Endometrial microvascular endothelial cells (primary cell): ENCODE data around the gene PHACTR2. TPM values are rescaled to one million over a fixed set of nuclear protein-coding genes. Genes with fewer than 3 reads are reported as not detected.

Experiments used
- in situ Hi-C: cut with HindIII; loops from 2 replicates; pipeline ENCODE4 v1.10.0; 2017; ENCODE audit warnings: low sequenced_read_pairs, low pct_unique_long_range_greater_than_20kb; ENCODE audit errors: inconsistent ontology term
- total RNA-seq: library from RNA; depleted of rRNA; stranded (reverse); fragments of >200 nt; gene quantifications from one replicate; pipeline ENCODE4 v1.2.3, GENCODE V29; 2015; ENCODE audit errors: inconsistent ontology term

PHACTR2 gene
- total RNA-seq, 1 donor from 2014 or later = 91.1 TPM

- in situ Hi-C loops = no loop called here
Measured at GRCh38 chr6:143752459-143752858, 74.7 kb downstream of the PHACTR2 start.

- in situ Hi-C loops = no loop called here
Measured at GRCh38 chr6:143753678-143754077, 75.9 kb downstream of the PHACTR2 start.

- in situ Hi-C loops = no loop called here
Measured at GRCh38 chr6:143754204-143754603, 76.4 kb downstream of the PHACTR2 start.

GRCh38 chr6:143755301-143755744 is 77.6 kb downstream of the PHACTR2 start:
- in situ Hi-C loops = loop anchor here (5.0 kb wide), 2 partner anchors 67 to 78 kb away; partner anchors contain the start of gene PHACTR2

- in situ Hi-C loops = loop anchor here (5.0 kb wide), 2 partner anchors 65 to 80 kb away; partner anchors contain the start of gene PHACTR2
Measured at GRCh38 chr6:143757346-143757832, 79.6 kb downstream of the PHACTR2 start.

- in situ Hi-C loops = loop anchor here (5.0 kb wide), 2 partner anchors 64 to 81 kb away; partner anchors contain the start of gene PHACTR2
Measured at GRCh38 chr6:143758551-143758950, 80.8 kb downstream of the PHACTR2 start.

GRCh38 chr6:143759666-143760065 is 81.9 kb downstream of the PHACTR2 start:
- in situ Hi-C loops = loop anchor here (5.0 kb wide), 2 partner anchors 63 to 82 kb away; partner anchors contain the start of gene PHACTR2

GRCh38 chr6:143761074-143761473 is 83.3 kb downstream of the PHACTR2 start:
- in situ Hi-C loops = no loop called here

- in situ Hi-C loops = no loop called here
Measured at GRCh38 chr6:143762126-143762525, 84.4 kb downstream of the PHACTR2 start.

- in situ Hi-C loops = no loop called here
Measured at GRCh38 chr6:143765422-143766184, 87.8 kb downstream of the PHACTR2 start.

GRCh38 chr6:143766185-143766553 is 88.4 kb downstream of the PHACTR2 start:
- in situ Hi-C loops = no loop called here

- in situ Hi-C loops = no loop called here
Measured at GRCh38 chr6:143767433-143767832, 89.7 kb downstream of the PHACTR2 start.

- in situ Hi-C loops = no loop called here
Measured at GRCh38 chr6:143772116-143773086, 94.6 kb downstream of the PHACTR2 start.

GRCh38 chr6:143773506-143774150 is 95.9 kb downstream of the PHACTR2 start:
- in situ Hi-C loops = no loop called here

GRCh38 chr6:143774347-143774746 is 96.6 kb downstream of the PHACTR2 start:
- in situ Hi-C loops = no loop called here

GRCh38 chr6:143775336-143775735 is 97.6 kb downstream of the PHACTR2 start:
- in situ Hi-C loops = no loop called here

GRCh38 chr6:143778926-143779325 is 101.2 kb downstream of the PHACTR2 start:
- in situ Hi-C loops = no loop called here

- in situ Hi-C loops = no loop called here
Measured at GRCh38 chr6:143782481-143782880, 104.7 kb downstream of the PHACTR2 start.

- in situ Hi-C loops = no loop called here
Measured at GRCh38 chr6:143783077-143783476, 105.3 kb downstream of the PHACTR2 start.
